ENCODE data around the gene ASAP2.

ASAP2 gene

DNA sequence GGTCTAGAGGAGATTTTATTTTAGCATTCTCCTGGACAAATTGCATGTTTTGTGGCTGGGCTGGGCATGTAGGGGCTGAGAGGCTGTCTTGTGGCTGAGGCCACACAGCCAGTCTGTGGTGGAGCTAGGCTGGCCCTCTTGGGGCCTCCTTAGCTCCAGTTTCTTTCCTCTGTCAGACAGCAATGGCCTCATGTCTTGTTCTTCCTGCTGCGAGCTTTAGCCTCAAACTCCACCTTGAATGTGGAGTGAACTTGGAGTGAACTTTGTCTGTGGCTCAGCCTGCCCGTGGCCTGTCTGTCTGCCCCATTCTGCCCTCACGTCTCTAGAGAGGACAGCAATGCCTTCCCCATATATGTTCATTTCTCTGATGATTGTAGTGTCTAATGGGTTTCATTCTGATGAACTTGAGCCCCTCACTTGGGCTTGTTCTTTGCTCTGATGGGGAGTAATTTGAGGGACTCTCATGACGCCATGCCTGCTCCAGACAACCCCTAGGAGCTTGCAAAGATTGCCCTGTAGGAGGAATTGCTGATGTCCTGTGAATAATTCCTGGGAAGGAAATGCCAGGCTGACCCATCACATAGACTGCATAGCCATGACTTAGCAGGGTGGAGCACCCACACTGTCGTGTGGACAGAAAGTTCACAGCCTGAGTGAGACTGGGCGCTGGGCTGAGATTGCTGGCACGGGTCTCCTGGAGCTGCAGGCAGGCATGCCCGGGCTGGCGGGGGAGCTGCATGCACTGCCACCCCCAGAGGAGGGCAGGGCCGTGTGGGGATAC lies 42.6 kb downstream of the ASAP2 start:
- ChIA-PET CTCF (interaction anchor here (0.8 to 2.3 kb wide), 7 partner anchors 10 to 122 kb away, joined by 3 to 5 read pairs (median 4); no protein-coding TSS in a partner anchor), POLR2A (interaction anchor here (1.0 to 1.2 kb wide), 2 partner anchors 14 kb away, joined by 3 to 4 read pairs; no protein-coding TSS in a partner anchor)
- no peak overlapping the region for H3K4me3 ChIP-seq (ENCODE audit: low read depth, low read length)
- no peak for DNase-seq (ENCODE audit: low read depth, low spot score)
- TF ChIP-seq, protein P1, sequence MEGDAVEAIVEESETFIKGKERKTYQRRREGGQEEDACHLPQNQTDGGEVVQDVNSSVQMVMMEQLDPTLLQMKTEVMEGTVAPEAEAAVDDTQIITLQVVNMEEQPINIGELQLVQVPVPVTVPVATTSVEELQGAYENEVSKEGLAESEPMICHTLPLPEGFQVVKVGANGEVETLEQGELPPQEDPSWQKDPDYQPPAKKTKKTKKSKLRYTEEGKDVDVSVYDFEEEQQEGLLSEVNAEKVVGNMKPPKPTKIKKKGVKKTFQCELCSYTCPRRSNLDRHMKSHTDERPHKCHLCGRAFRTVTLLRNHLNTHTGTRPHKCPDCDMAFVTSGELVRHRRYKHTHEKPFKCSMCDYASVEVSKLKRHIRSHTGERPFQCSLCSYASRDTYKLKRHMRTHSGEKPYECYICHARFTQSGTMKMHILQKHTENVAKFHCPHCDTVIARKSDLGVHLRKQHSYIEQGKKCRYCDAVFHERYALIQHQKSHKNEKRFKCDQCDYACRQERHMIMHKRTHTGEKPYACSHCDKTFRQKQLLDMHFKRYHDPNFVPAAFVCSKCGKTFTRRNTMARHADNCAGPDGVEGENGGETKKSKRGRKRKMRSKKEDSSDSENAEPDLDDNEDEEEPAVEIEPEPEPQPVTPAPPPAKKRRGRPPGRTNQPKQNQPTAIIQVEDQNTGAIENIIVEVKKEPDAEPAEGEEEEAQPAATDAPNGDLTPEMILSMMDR (IDR thresholded peaks at IDR 0.05; ENCODE audit: insufficient read depth, low read length, missing control alignments), result no peak

DNA sequence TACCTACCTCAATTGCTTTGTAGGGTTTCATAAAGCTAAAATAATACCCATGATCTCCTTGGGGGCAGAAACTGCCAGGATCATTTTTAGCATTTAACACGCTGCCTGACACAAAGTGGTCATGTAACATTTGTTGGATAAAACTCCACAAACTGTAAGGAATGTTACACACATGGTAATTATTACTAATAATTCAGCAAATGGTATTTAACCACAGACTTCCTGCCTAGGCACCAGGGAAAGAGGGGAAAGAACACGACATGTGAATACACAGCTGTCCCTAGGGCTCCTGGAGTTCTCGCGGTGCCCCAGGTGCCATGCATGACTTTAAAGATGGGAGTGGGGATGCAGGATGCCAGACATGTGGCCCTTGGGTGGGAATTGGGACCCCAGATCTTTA lies 43.5 kb downstream of the ASAP2 start:
- no peak overlapping the region for H3K4me3 ChIP-seq (ENCODE audit: low read depth, low read length)
- ChIA-PET POLR2A (interaction anchor here (1.2 kb wide), 1 partner anchor 13 kb away, joined by 4 read pairs; no protein-coding TSS in a partner anchor), CTCF (interaction anchor here (0.8 to 2.3 kb wide), 4 partner anchors 15 to 121 kb away, joined by 3 to 5 read pairs (median 3); no protein-coding TSS in a partner anchor)
- TF ChIP-seq, protein P1 (IDR thresholded peaks at IDR 0.05; ENCODE audit: insufficient read depth, low read length, missing control alignments), result no peak
- DNase-seq (ENCODE audit: low read depth, low spot score), result no peak

DNA sequence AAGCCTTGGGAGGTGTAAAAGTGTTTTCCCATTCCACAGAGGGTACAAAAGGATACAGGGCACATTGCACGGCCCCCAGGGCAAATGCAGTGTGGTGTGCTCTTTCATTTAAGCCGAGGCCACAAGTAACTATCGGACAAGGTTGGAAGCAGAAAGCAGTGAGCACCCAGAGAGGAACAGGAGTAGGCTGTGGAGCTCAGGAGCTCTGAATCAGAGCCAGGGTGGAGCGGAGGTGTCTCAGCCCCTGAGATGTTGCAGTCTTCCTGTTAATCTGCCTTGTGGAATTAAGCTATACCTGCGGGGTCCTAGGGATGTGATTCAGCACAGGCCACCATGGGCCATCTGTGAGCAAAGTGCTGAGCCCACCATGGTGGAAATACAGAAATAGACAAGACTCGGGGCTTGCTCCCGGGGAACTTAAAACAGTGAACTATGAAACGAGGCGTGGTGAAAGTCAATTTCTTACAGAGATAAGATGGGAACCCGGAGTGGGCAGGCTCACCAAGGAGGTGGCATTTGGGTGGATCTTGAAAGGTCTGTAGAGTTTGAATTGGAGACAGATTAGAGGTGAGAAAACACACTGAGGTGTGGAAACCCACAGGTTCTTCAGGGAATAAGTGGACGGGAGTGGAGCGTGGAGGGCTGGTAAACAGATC lies 44.0 kb downstream of the ASAP2 start:
- POLR2A ChIA-PET, result interaction anchor here (1.2 to 1.4 kb wide), 2 partner anchors 13 to 16 kb away, joined by 4 to 10 read pairs; no protein-coding TSS in a partner anchor
- CTCF ChIA-PET, result interaction anchor here (1.1 to 2.3 kb wide), 4 partner anchors 14 to 120 kb away, joined by 3 to 5 read pairs (median 3); no protein-coding TSS in a partner anchor
- H3K4me3 ChIP-seq (ENCODE audit: low read depth, low read length), result no peak overlapping the region
- no peak for DNase-seq (ENCODE audit: low read depth, low spot score)
- TF ChIP-seq, protein P1 (IDR thresholded peaks at IDR 0.05; ENCODE audit: insufficient read depth, low read length, missing control alignments), result no peak

DNA sequence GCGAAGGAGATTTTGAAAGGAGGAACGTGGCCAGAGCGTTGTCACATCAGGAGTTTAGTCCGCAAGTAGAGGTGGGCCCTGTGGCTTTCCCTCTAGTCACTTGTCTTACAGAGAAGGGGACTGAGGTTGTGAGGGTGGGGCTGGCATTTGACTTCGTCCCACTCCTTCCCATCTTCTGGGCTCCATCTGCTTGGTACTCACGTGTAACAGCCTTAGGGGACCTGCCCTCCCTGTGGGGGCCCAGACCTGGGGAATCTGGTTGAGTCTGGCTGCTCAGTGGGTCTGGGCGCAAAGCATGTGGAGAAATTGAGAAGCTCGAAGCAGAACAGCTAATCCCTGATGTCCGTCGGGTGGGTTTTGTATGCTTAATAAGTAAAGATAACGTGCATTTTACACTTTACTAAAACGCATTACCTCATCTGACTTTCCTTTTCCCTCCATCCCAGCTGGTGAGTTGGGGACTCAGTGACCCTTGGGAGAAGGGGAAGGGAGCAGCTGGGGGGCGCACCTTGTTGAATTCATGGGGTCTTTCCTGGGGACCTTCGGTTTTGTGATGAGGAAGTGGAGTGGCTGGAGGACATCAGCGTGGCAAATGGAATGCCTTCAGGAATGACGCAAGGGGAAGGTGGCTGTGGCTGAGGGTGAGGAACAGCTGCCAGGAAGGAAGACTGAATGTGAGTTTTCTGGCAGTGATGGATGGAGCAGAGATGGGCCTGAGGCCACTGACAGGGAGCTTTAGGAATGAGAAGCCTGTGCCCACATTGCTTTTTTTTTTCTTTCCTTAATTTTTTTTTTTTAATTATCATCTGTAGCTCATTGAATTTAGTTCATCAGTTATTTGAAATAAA lies 44.8 kb downstream of the ASAP2 start:
- TF ChIP-seq, protein P1 (IDR thresholded peaks at IDR 0.05; ENCODE audit: insufficient read depth, low read length, missing control alignments), result no peak
- ChIA-PET POLR2A (interaction anchor here (0.7 to 1.4 kb wide), 3 partner anchors 17 to 45 kb away, joined by 3 to 10 read pairs (median 5); partner anchors contain the start of gene ASAP2), CTCF (interaction anchor here (0.6 to 2.3 kb wide), 4 partner anchors 8 to 84 kb away, joined by 3 to 5 read pairs (median 4); no protein-coding TSS in a partner anchor)
- no peak overlapping the region; the same call in 1 of the 2 replicates for H3K4me3 ChIP-seq (ENCODE audit: low read depth, low read length)
- peak; percentile 37 for DNase-seq (ENCODE audit: low read depth, low spot score)

- CTCF ChIA-PET, result interaction anchor here (0.6 to 1.1 kb wide), 3 partner anchors 9 to 83 kb away, joined by 3 to 4 read pairs (median 4); no protein-coding TSS in a partner anchor
- no peak for DNase-seq (ENCODE audit: low read depth, low spot score)
These were observed 45.4 kb downstream of the ASAP2 start for GRCh38 chr2:9252002-9252357.

More at GRCh38 chr2:9252002-9252357, 45.4 kb downstream of the ASAP2 start:
- TF ChIP-seq, protein P1 (IDR thresholded peaks at IDR 0.05; ENCODE audit: insufficient read depth, low read length, missing control alignments), result no peak
- POLR2A ChIA-PET, result interaction anchor here (0.7 to 1.4 kb wide), 3 partner anchors 18 to 45 kb away, joined by 3 to 10 read pairs (median 5); partner anchors contain the start of gene ASAP2
- H3K4me3 ChIP-seq (ENCODE audit: low read depth, low read length), result no peak overlapping the region
